H1 (cell line): Measurements from ENCODE around the gene APOA4. TPM values are rescaled to one million over a fixed set of nuclear protein-coding genes. Genes with fewer than 3 reads are reported as not detected.

ENCODE experiments used
- CTCF ChIA-PET: fragments of 300-600 bp; sonication (Branson Sonifier 250); formaldehyde crosslinking; loops from one replicate; lab custom pipeline; 2021; ENCODE audit not compliant: partially characterized antibody; lab: Charles Lee
- POLR2A ChIA-PET: fragments of 300-600 bp; sonication (Branson Sonifier 250); formaldehyde crosslinking; loops from one replicate; lab custom pipeline; 2021; ENCODE audit warnings: inconsistent platforms; ENCODE audit not compliant: partially characterized antibody; lab: Charles Lee
- DNase-seq, 2 experiments: peaks; one replicate each; pipeline versions ENCODE4 v3.0.0 to v3.0.0-alpha.2; 2010 to 2022; ENCODE audit warnings: low spot score in 2 of 2, low read depth in 1 of 2, mixed read lengths in 1 of 2
- FAIRE-seq: peaks from 2 replicates; lab custom pipeline; 2011; peaks lifted over from hg19 to GRCh38; lab: Jason Lieb, UNC
- H2AFZ ChIP-seq: 2 replicates; pipeline ENCODE4 v1.8.1; 2012; ENCODE audit warnings: low read length, inconsistent platforms
- H2AK5ac ChIP-seq: 2 replicates; pipeline ENCODE4 v1.6.1; 2013; ENCODE audit warnings: low read depth, low read length
- H2BK120ac ChIP-seq: replicated peaks from 2 replicates; pipeline ENCODE3; 2013; ENCODE audit warnings: low read depth, low read length, inconsistent platforms
- H2BK12ac ChIP-seq: 2 replicates; pipeline ENCODE4 v1.6.1; 2013; ENCODE audit warnings: low read depth, low read length
- H2BK15ac ChIP-seq: 2 replicates; pipeline ENCODE4 v1.6.1; 2013; ENCODE audit warnings: low read length
- H2BK20ac ChIP-seq: 2 replicates; pipeline ENCODE4 v1.6.1; 2013; ENCODE audit warnings: low read length
- H2BK5ac ChIP-seq: 2 replicates; pipeline ENCODE4 v1.6.1; 2013; ENCODE audit warnings: low read depth, low read length
- H3K14ac ChIP-seq: 2 replicates; pipeline ENCODE4 v1.6.1; 2013; ENCODE audit warnings: inconsistent platforms; ENCODE audit not compliant: insufficient read length
- H3K18ac ChIP-seq: 2 replicates; pipeline ENCODE4 v1.6.1; 2013; ENCODE audit warnings: low read length; ENCODE audit errors: extremely low read depth
- H3K23ac ChIP-seq: 2 replicates; pipeline ENCODE4 v1.6.1; 2013; ENCODE audit warnings: inconsistent platforms; ENCODE audit not compliant: insufficient read length
- H3K23me2 ChIP-seq: 2 replicates; pipeline ENCODE4 v1.6.1; 2013; ENCODE audit warnings: low read depth, low read length
- H3K27ac ChIP-seq: 2 replicates; pipeline ENCODE4 v1.6.1; 2011; ENCODE audit warnings: low read depth, low read length, inconsistent platforms
- H3K27me3 ChIP-seq, 4 experiments: replicated peaks in 1 of 4; 1 replicate in 1 of 4; 2 replicates in 3 of 4; pipeline versions ENCODE4 v1.6.1 to v1.8.1; 2011 to 2013; ENCODE audit warnings: low read length in 3 of 4, mild to moderate bottlenecking in 3 of 4, inconsistent platforms in 2 of 4, mixed read lengths in 2 of 4, moderate library complexity in 1 of 4; ENCODE audit not compliant: control insufficient read depth in 3 of 4, insufficient read depth in 3 of 4; ENCODE audit errors: extremely low read depth in 1 of 4
- H3K36me3 ChIP-seq, 4 experiments: 2 replicates each; pipeline versions ENCODE4 v1.6.1 to v1.8.1; 2011 to 2013; ENCODE audit warnings: mild to moderate bottlenecking in 4 of 4, low read length in 3 of 4, moderate library complexity in 2 of 4, control low read depth in 1 of 4, inconsistent platforms in 1 of 4; ENCODE audit not compliant: insufficient read depth in 4 of 4, control insufficient read depth in 2 of 4
- H3K4ac ChIP-seq: replicated peaks from 2 replicates; pipeline ENCODE3; 2013; ENCODE audit warnings: low read length, low read depth, mixed read lengths, inconsistent platforms; ENCODE audit not compliant: insufficient read length
- H3K4me1 ChIP-seq, 4 experiments: replicated peaks in 1 of 4; 1 replicate in 1 of 4; 2 replicates in 3 of 4; pipeline versions ENCODE4 v1.6.1 to v1.8.1; 2011 to 2013; ENCODE audit warnings: low read length in 3 of 4, inconsistent platforms in 2 of 4, mixed read lengths in 1 of 4; ENCODE audit not compliant: insufficient read depth in 4 of 4, control insufficient read depth in 3 of 4
- H3K4me2 ChIP-seq, 2 experiments: 2 replicates each; pipeline versions ENCODE4 v1.6.1 to v1.8.1; 2011 to 2013; ENCODE audit warnings: low read depth in 2 of 2, low read length in 2 of 2, control low read depth in 1 of 2, inconsistent platforms in 1 of 2, mild to moderate bottlenecking in 1 of 2; ENCODE audit not compliant: insufficient read depth in 1 of 2
- H3K4me3 ChIP-seq, 4 experiments: fragments of 200-600, 300-600 bp in 1 of 4; sonication (generic), shearing (Covaris generic), sonication (Bioruptor Twin) in 1 of 4; 2 replicates each; pipeline versions ENCODE4 v1.5.1 to v1.8.1; 2011 to 2016; ENCODE audit warnings: low read length in 4 of 4, low read depth in 3 of 4, control low read depth in 2 of 4, inconsistent platforms in 2 of 4, mild to moderate bottlenecking in 2 of 4, mixed read lengths in 1 of 4, moderate library complexity in 1 of 4; ENCODE audit not compliant: insufficient read depth in 2 of 4; ENCODE audit errors: extremely low read depth in 1 of 4
- H3K56ac ChIP-seq: replicated peaks from 2 replicates; pipeline ENCODE3; 2013; ENCODE audit warnings: low read depth, mild to moderate bottlenecking, mixed read lengths, low read length, inconsistent platforms; ENCODE audit not compliant: insufficient read length
- H3K79me1 ChIP-seq: 2 replicates; pipeline ENCODE4 v1.6.1; 2013; ENCODE audit warnings: low read depth, low read length, control low read depth
- H3K79me2 ChIP-seq, 2 experiments: 2 replicates each; pipeline versions ENCODE4 v1.6.1 to v1.8.1; 2012 to 2013; ENCODE audit warnings: low read length in 2 of 2, mild to moderate bottlenecking in 2 of 2, inconsistent platforms in 1 of 2; ENCODE audit not compliant: insufficient read depth in 2 of 2, control insufficient read depth in 1 of 2
- H3K9ac ChIP-seq, 4 experiments: replicated peaks in 1 of 4; 1 replicate in 1 of 4; 2 replicates in 3 of 4; pipeline versions ENCODE4 v1.6.1 to v1.8.1; 2011 to 2013; ENCODE audit warnings: low read depth in 3 of 4, low read length in 3 of 4, control low read depth in 2 of 4, mild to moderate bottlenecking in 2 of 4, moderate library complexity in 2 of 4, inconsistent platforms in 1 of 4; ENCODE audit errors: extremely low read depth in 1 of 4
- H3K9me3 ChIP-seq, 2 experiments: 2 replicates each; pipeline versions ENCODE4 v1.6.1 to v1.8.1; 2012 to 2013; ENCODE audit warnings: mild to moderate bottlenecking in 2 of 2, moderate library complexity in 2 of 2, control low read depth in 1 of 2, inconsistent platforms in 1 of 2, low read depth in 1 of 2, low read length in 1 of 2, mixed read lengths in 1 of 2; ENCODE audit not compliant: insufficient read depth in 2 of 2
- H4K20me1 ChIP-seq, 2 experiments: replicated peaks in 1 of 2; 2 replicates each; pipeline versions ENCODE3 to v1.8.1; 2011 to 2013; ENCODE audit warnings: inconsistent platforms in 2 of 2, low read length in 2 of 2, mild to moderate bottlenecking in 1 of 2; ENCODE audit not compliant: insufficient read depth in 2 of 2, control insufficient read depth in 1 of 2
- H4K5ac ChIP-seq: 2 replicates; pipeline ENCODE4 v1.6.1; 2013; ENCODE audit warnings: low read length, low read depth, mixed read lengths, inconsistent platforms; ENCODE audit not compliant: insufficient read length
- H4K8ac ChIP-seq: 2 replicates; pipeline ENCODE4 v1.8.0; 2013; ENCODE audit warnings: mild to moderate bottlenecking, moderate library complexity, low read length, inconsistent platforms; ENCODE audit not compliant: insufficient read depth; ENCODE audit errors: extremely low read depth
- H4K91ac ChIP-seq: replicated peaks from 2 replicates; pipeline ENCODE3; 2013; ENCODE audit warnings: low read length, mixed read lengths, inconsistent platforms; ENCODE audit not compliant: insufficient read length
- BCL11A ChIP-seq, 2 experiments: IDR thresholded peaks; one replicate each; pipeline ENCODE4 v1.6.1; 2011; ENCODE audit warnings: low read depth in 2 of 2, low read length in 2 of 2, mild to moderate bottlenecking in 2 of 2
- HDAC2 ChIP-seq, 2 experiments: fragments of 300-600 bp in 1 of 2; sonication (generic) in 1 of 2; IDR thresholded peaks; 2 replicates each; pipeline ENCODE4 v1.6.1; 2011 to 2012; ENCODE audit warnings: low read depth in 2 of 2, low read length in 2 of 2, mild to moderate bottlenecking in 2 of 2, moderate library complexity in 2 of 2, borderline replicate concordance in 1 of 2, inconsistent platforms in 1 of 2
- KDM5A ChIP-seq: fragments of 200-600 bp; IDR thresholded peaks from 2 replicates; pipeline ENCODE4 v1.7.1; 2012; ENCODE audit warnings: mild to moderate bottlenecking, low read length, inconsistent platforms, mixed read lengths
- NRF1 ChIP-seq: IDR thresholded peaks from 2 replicates; pipeline ENCODE4 v1.6.1; 2011; ENCODE audit warnings: mild to moderate bottlenecking, low read depth, low read length, improper control_type of control experiment
- POLR2AphosphoS5 ChIP-seq: IDR thresholded peaks from 2 replicates; pipeline ENCODE4 v1.6.1; 2011; ENCODE audit warnings: low read depth, low read length
- RXRA ChIP-seq: IDR thresholded peaks from 2 replicates; pipeline ENCODE4 v1.6.1; 2011; ENCODE audit warnings: low read depth, mild to moderate bottlenecking, low read length, moderate library complexity; ENCODE audit not compliant: insufficient read depth
- SP4 ChIP-seq: IDR thresholded peaks from 2 replicates; pipeline ENCODE4 v1.6.1; 2012; ENCODE audit warnings: low read length, inconsistent platforms
- SRF ChIP-seq: IDR thresholded peaks from 2 replicates; pipeline ENCODE4 v1.6.1; 2011; ENCODE audit warnings: mild to moderate bottlenecking, low read depth, low read length, moderate library complexity
- ZNF274 ChIP-seq: IDR thresholded peaks from 2 replicates; pipeline ENCODE4 v1.7.0; 2012; ENCODE audit warnings: low read length, borderline replicate concordance; ENCODE audit errors: extremely low read depth
- WGBS, 2 experiments: shearing (Covaris generic) in 1 of 2; methylation state at CpG; one replicate each; pipeline versions ENCODE4 v1.1.6 to v1.1.7; 2013 to 2015; ENCODE audit warnings: low lambda C conversion rate in 2 of 2, mixed read lengths in 2 of 2, inconsistent platforms in 1 of 2, low coverage in 1 of 2, missing lambda C conversion rate in 1 of 2; ENCODE audit not compliant: insufficient replicate concordance in 2 of 2, insufficient coverage in 1 of 2, insufficient read length in 1 of 2; ENCODE audit errors: extremely low coverage in 1 of 2, missing lambda C conversion rate in 1 of 2; 5-methylcytosine and 5-hydroxymethylcytosine counted together
- polyA plus RNA-seq, 7 experiments: library from polyadenylated mRNA; depleted of rRNA in 3 of 7; stranded (reverse) in 5 of 7; unstranded in 2 of 7; fragments of >200 nt in 5 of 7; fragments of 200-250 nt in 2 of 7; gene quantifications; 1 replicate in 5 of 7; 2 replicates in 1 of 7; 4 replicates in 1 of 7; pipeline versions ENCODE4 v1.2.1 to v1.2.3, GENCODE V29; 2011 to 2013; ENCODE audit warnings: missing spikeins in 2 of 7, mixed read lengths in 2 of 7
- total RNA-seq: library from RNA; stranded (reverse); fragmentation: NEBNext Ultra II Directional; extraction: Animal tissue kit (Norgen Biotek cat#: 25700); gene quantifications from 2 replicates; pipeline ENCODE4 v1.2.1, GENCODE V29; 2021

The APOA4 gene
- total and polyA plus RNA-seq, 2 of the 8 experiments (the other 6 are each of a cell fraction or from before 2014, with no cell fraction given): not detected

- Histone ChIP-seq H4K91ac (no peak overlapping the region), H3K4me2 (no peak overlapping the region), H4K20me1 (no peaks in the 10 kb centered on the region), H4K8ac (no peak overlapping the region), H3K79me2 (no peaks in the 10 kb centered on the region), H2AK5ac (no peak overlapping the region), H3K23ac (no peak overlapping the region), H3K4ac (no peak overlapping the region), H2BK20ac (no peak overlapping the region), H2BK120ac (no peak overlapping the region), H2AFZ (no peak overlapping the region), H3K18ac (no peak overlapping the region), H3K23me2 (no peaks in the 10 kb centered on the region), H3K9me3 (no peaks in the 10 kb centered on the region), H4K5ac (no peak overlapping the region), H2BK12ac (no peak overlapping the region), H2BK5ac (no peak overlapping the region), H3K27ac (no peak overlapping the region), H3K56ac (no peak overlapping the region), H3K14ac (no peak overlapping the region), H3K79me1 (no peaks in the 10 kb centered on the region), H2BK15ac (no peak overlapping the region), H3K36me3 (peaks cover 12 to 46% (median 29%) of the 10 kb centered on the region in 4 experiments; a peak in 7 of 8 replicates), H3K27me3 (no peaks in the 10 kb centered on the region), H3K4me1 (no peaks in the 10 kb centered on the region), H3K4me3 (no peak overlapping the region), H3K9ac (no peak overlapping the region)
- POLR2A ChIA-PET: no interaction called here
- no peak for DNase-seq
- CTCF ChIA-PET: interaction anchor here (0.8 to 3.4 kb wide), 5 partner anchors 11 to 379 kb away, joined by 3 to 16 read pairs (median 3); partner anchors contain the start of genes APOA1 and APOA5
- 90% methylated on average over 4 of the region's 4 CpGs; no CpG with 5 or more reads in 1 of the 2 experiments for WGBS, 2 experiments
- TF ChIP-seq SP4: no peak
- no peak for TF ChIP-seq HDAC2 (IDR thresholded peaks at IDR 0.05; ENCODE audit: borderline replicate concordance in 1 of 2, low read depth in 2 of 2, low read length in 2 of 2)
- no peak for TF ChIP-seq BCL11A (IDR thresholded peaks at IDR 0.05; ENCODE audit: low read depth in 2 of 2, low read length in 2 of 2)
- TF ChIP-seq POLR2AphosphoS5: no peak
- TF ChIP-seq RXRA: no peak
- TF ChIP-seq NRF1: no peak
- no peak for TF ChIP-seq KDM5A
- no peak for TF ChIP-seq ZNF274
- TF ChIP-seq SRF: no peak
- FAIRE-seq: no peak
Observed at GRCh38 chr11:116847612-116848011, 24.5 kb upstream of the APOA4 start.
